HEK293 (cell line): ENCODE measurements around the gene SLC29A3.

Source experiments
- CTCF ChIA-PET: fragments of 350-600 bp; formaldehyde crosslinking; extraction: SDS; loops from one replicate; lab custom pipeline; 2021; ENCODE audit warnings: antibody characterized with exemption; lab: Yijun Ruan, JAX
- POLR2A ChIA-PET: fragments of 300-600 bp; formaldehyde crosslinking; extraction: SDS; loops from one replicate; lab custom pipeline; 2020; ENCODE audit warnings: antibody characterized with exemption, inconsistent platforms; lab: Yijun Ruan, JAX
- H3K27ac ChIP-seq: fragments of 200-500 bp; sonication (Bioruptor generic); 2 replicates; pipeline ENCODE4 v1.5.1; 2014; ENCODE audit warnings: low read depth, low read length, control low read depth, inconsistent platforms; ENCODE audit errors: extremely low read depth
- H3K36me3 ChIP-seq, 2 experiments: fragments of 200-500 bp in 1 of 2; sonication (Bioruptor generic) in 1 of 2; 1 replicate in 1 of 2; 2 replicates in 1 of 2; pipeline ENCODE4 v1.5.1; 2014 to 2017; ENCODE audit warnings: inconsistent platforms in 2 of 2, low read length in 2 of 2; ENCODE audit not compliant: control insufficient read depth in 2 of 2, insufficient read depth in 1 of 2
- H3K4me1 ChIP-seq: fragments of 200-500 bp; sonication (Bioruptor generic); 2 replicates; pipeline ENCODE4 v1.5.1; 2014; ENCODE audit warnings: mild to moderate bottlenecking, low read length, inconsistent platforms; ENCODE audit not compliant: control insufficient read depth, insufficient read depth
- H3K4me3 ChIP-seq: 2 replicates; pipeline ENCODE4 v1.5.1; 2011; ENCODE audit warnings: low read depth, mild to moderate bottlenecking, control low read depth, low read length, moderate library complexity
- H3K9me3 ChIP-seq: fragments of 200-500 bp; sonication (Bioruptor generic); 2 replicates; pipeline ENCODE4 v1.5.1; 2014; ENCODE audit warnings: low read depth, low read length, inconsistent platforms; ENCODE audit not compliant: control insufficient read depth, insufficient read depth
- BCL11B ChIP-seq: fragments of 450-650 bp; formaldehyde crosslinking; IDR thresholded peaks from 2 replicates; pipeline ENCODE4 v1.5.1; 2016; ENCODE audit warnings: low read depth, missing biosample characterization, missing genetic modification characterization
- OVOL3 ChIP-seq: fragments of 450-650 bp; formaldehyde crosslinking; IDR thresholded peaks from 2 replicates; pipeline ENCODE4 v1.5.1; 2016; ENCODE audit warnings: missing biosample characterization, missing genetic modification characterization
- PRDM1 ChIP-seq: fragments of 450-650 bp; formaldehyde crosslinking; IDR thresholded peaks from 2 replicates; pipeline ENCODE4; 2016; ENCODE audit warnings: missing biosample characterization, missing genetic modification characterization
- ZBTB44 ChIP-seq: fragments of 450-650 bp; IDR thresholded peaks from 2 replicates; pipeline ENCODE4 v1.5.1; 2018; ENCODE audit warnings: missing biosample characterization, mild to moderate bottlenecking, missing genetic modification characterization
- ZBTB48 ChIP-seq: fragments of 450-650 bp; formaldehyde crosslinking; IDR thresholded peaks from 2 replicates; pipeline ENCODE4 v1.5.1; 2016; ENCODE audit warnings: missing biosample characterization, missing genetic modification characterization
- ZNF112 ChIP-seq: fragments of 450-650 bp; formaldehyde crosslinking; IDR thresholded peaks from 2 replicates; pipeline ENCODE4 v1.5.0; 2017; ENCODE audit warnings: missing biosample characterization, missing genetic modification characterization
- ZNF114 ChIP-seq: fragments of 450-650 bp; formaldehyde crosslinking; IDR thresholded peaks from 2 replicates; pipeline ENCODE4 v1.5.0; 2017; ENCODE audit warnings: missing biosample characterization, missing genetic modification characterization
- ZNF174 ChIP-seq: fragments of 450-650 bp; formaldehyde crosslinking; IDR thresholded peaks from 2 replicates; pipeline ENCODE4 v1.5.0; 2017; ENCODE audit warnings: missing biosample characterization, mild to moderate bottlenecking, missing genetic modification characterization
- ZNF211 ChIP-seq: fragments of 450-650 bp; formaldehyde crosslinking; IDR thresholded peaks from 2 replicates; pipeline ENCODE4 v1.5.1; 2016; ENCODE audit warnings: low read depth, missing biosample characterization, missing genetic modification characterization
- ZNF214 ChIP-seq: fragments of 450-650 bp; formaldehyde crosslinking; IDR thresholded peaks from 2 replicates; pipeline ENCODE4 v1.5.1; 2017; ENCODE audit warnings: missing biosample characterization, mild to moderate bottlenecking, missing genetic modification characterization, borderline replicate concordance
- ZNF266 ChIP-seq: fragments of 450-650 bp; formaldehyde crosslinking; IDR thresholded peaks from 2 replicates; pipeline ENCODE4 v1.5.1; 2016; ENCODE audit warnings: missing biosample characterization, missing genetic modification characterization, low read depth
- ZNF274 ChIP-seq, 2 experiments: fragments of 200-500 bp in 1 of 2; fragments of 450-650 bp in 1 of 2; sonication (Bioruptor generic) in 1 of 2; formaldehyde crosslinking in 1 of 2; IDR thresholded peaks; 2 replicates each; pipeline versions ENCODE4 v1.5.1 to v1.6.1; 2014 to 2016; ENCODE audit warnings: borderline replicate concordance in 1 of 2, inconsistent platforms in 1 of 2, low read length in 1 of 2, missing biosample characterization in 1 of 2, missing genetic modification characterization in 1 of 2
- ZNF433 ChIP-seq: fragments of 450-650 bp; formaldehyde crosslinking; IDR thresholded peaks from 2 replicates; pipeline ENCODE4 v1.5.1; 2016; ENCODE audit warnings: missing biosample characterization, missing genetic modification characterization, low read depth
- ZNF585B ChIP-seq: fragments of 450-650 bp; formaldehyde crosslinking; IDR thresholded peaks from 2 replicates; pipeline ENCODE4 v1.5.1; 2016; ENCODE audit warnings: missing biosample characterization, missing genetic modification characterization
- ZNF624 ChIP-seq: fragments of 450-650 bp; formaldehyde crosslinking; IDR thresholded peaks from 2 replicates; pipeline ENCODE4 v1.5.1; 2017; ENCODE audit warnings: missing biosample characterization, missing genetic modification characterization
- ZNF629 ChIP-seq: fragments of 450-650 bp; formaldehyde crosslinking; IDR thresholded peaks from 2 replicates; pipeline ENCODE4 v1.5.1; 2017; ENCODE audit warnings: missing biosample characterization, missing genetic modification characterization
- ZNF837 ChIP-seq: fragments of 450-650 bp; formaldehyde crosslinking; IDR thresholded peaks from 2 replicates; pipeline ENCODE4 v1.5.1; 2016; ENCODE audit warnings: missing biosample characterization, missing genetic modification characterization
- ZSCAN23 ChIP-seq: fragments of 450-650 bp; formaldehyde crosslinking; IDR thresholded peaks from 2 replicates; pipeline ENCODE4 v1.5.1; 2016; ENCODE audit warnings: missing biosample characterization, missing genetic modification characterization
- ZSCAN30 ChIP-seq: fragments of 450-650 bp; IDR thresholded peaks from 2 replicates; pipeline ENCODE4 v1.5.1; 2018; ENCODE audit warnings: missing biosample characterization, mild to moderate bottlenecking, missing genetic modification characterization, moderate library complexity
- ZSCAN4 ChIP-seq: fragments of 450-650 bp; formaldehyde crosslinking; IDR thresholded peaks from 2 replicates; pipeline ENCODE4 v1.5.1; 2017; ENCODE audit warnings: missing biosample characterization, missing genetic modification characterization

Gene SLC29A3

GRCh38 chr10:71360735-71361134, 41.7 kb downstream of the SLC29A3 start:
- H3K4me3 ChIP-seq, result no peak overlapping the region
- H3K27ac ChIP-seq, result no peak overlapping the region
- CTCF ChIA-PET, result interaction anchor here (0.8 kb wide), 1 partner anchor 21 kb away, joined by 3 read pairs; no protein-coding TSS in a partner anchor
- POLR2A ChIA-PET, result no interaction called here
- no peak for TF ChIP-seq ZNF114 (tag by site-specific recombination)
- TF ChIP-seq ZNF274 (IDR thresholded peaks at IDR 0.05; ENCODE audit: low read length), result no peak
- TF ChIP-seq ZNF274 (tag by site-specific recombination; IDR thresholded peaks at IDR 0.05; ENCODE audit: borderline replicate concordance), result no peak
- no peak for TF ChIP-seq ZNF433 (tag by site-specific recombination)
- TF ChIP-seq ZNF112, result no peak
- TF ChIP-seq ZNF837 (tag by site-specific recombination), result no peak
- TF ChIP-seq BCL11B (tag by site-specific recombination), result no peak
- H3K36me3 ChIP-seq, result peaks cover 0 to 9% of the 10 kb centered on the region in 2 experiments; a peak in 1 of 3 replicates
- no peaks in the 10 kb centered on the region for H3K4me1 ChIP-seq
- no peaks in the 10 kb centered on the region for H3K9me3 ChIP-seq

GRCh38 chr10:71361581-71361980, 42.5 kb downstream of the SLC29A3 start:
- ChIA-PET CTCF (no interaction called here), POLR2A (no interaction called here)
- TF ChIP-seq ZBTB48 (tag by site-specific recombination), result no peak
- TF ChIP-seq ZNF433 (tag by site-specific recombination), result no peak
- no peak for TF ChIP-seq ZNF266 (tag by site-specific recombination)
- TF ChIP-seq ZNF585B (tag by site-specific recombination), result no peak
- TF ChIP-seq ZSCAN4 (tag by site-specific recombination), result no peak
- TF ChIP-seq ZSCAN30 (tag by site-specific recombination), result no peak
- TF ChIP-seq ZBTB44 (tag by site-specific recombination), result no peak
- no peak for TF ChIP-seq PRDM1 (tag by site-specific recombination)
- TF ChIP-seq ZNF629 (tag by site-specific recombination), result no peak
- TF ChIP-seq ZNF211, result no peak
- no peak for TF ChIP-seq ZSCAN23
- no peak for TF ChIP-seq ZNF174 (tag by site-specific recombination)
- no peak for TF ChIP-seq ZNF624 (tag by site-specific recombination)
- peaks cover 0 to 5% of the 10 kb centered on the region in 2 experiments; a peak in 1 of 3 replicates for H3K36me3 ChIP-seq
- no peak overlapping the region for H3K27ac ChIP-seq
- no peaks in the 10 kb centered on the region for H3K9me3 ChIP-seq
- H3K4me3 ChIP-seq, result no peak overlapping the region
- H3K4me1 ChIP-seq, result no peaks in the 10 kb centered on the region

- POLR2A ChIA-PET, result no interaction called here
- Histone ChIP-seq H3K27ac (no peak overlapping the region), H3K4me3 (no peak overlapping the region), H3K4me1 (no peaks in the 10 kb centered on the region), H3K9me3 (no peaks in the 10 kb centered on the region), H3K36me3 (peaks cover 0 to 5% of the 10 kb centered on the region in 2 experiments; a peak in 1 of 3 replicates)
- TF ChIP-seq OVOL3 (tag by site-specific recombination) (no peak), ZNF214 (tag by site-specific recombination) (peak; percentile 63; the same call in 1 of the 2 replicates)
- CTCF ChIA-PET, result interaction anchor here (0.6 kb wide), 1 partner anchor 8 kb away, joined by 5 read pairs; no protein-coding TSS in a partner anchor
These were observed 43.1 kb downstream of the SLC29A3 start for GRCh38 chr10:71362141-71362540.
